Stimulated activated naive B cell treated with anti-CD40 and anti-IgM and Interleukin-4, amounts not matched to agents 10 μg/mL and 1 μg/mL and 100 μg/mL, for 72 hours (primary cell): ENCODE data around the gene PSME2.
A peak's percentile ranks its signal among the peaks of the same experiment; 100 is the strongest.

ENCODE experiments used
- ATAC-seq, 2 donors: fragments of 150-1000 bp; cut with Tn5 transposase; replicated peaks; 2 replicates each; pipeline ENCODE4 v1.10.0; 2021; ENCODE audit warnings: moderate library complexity in 1 of 2
- DNase-seq: peaks from one replicate; pipeline ENCODE4 v3.0.0; 2021
- H3K27ac Mint-ChIP-seq: one replicate; pipeline ENCODE4 v1.8.0; 2022; ENCODE audit warnings: mild to moderate bottlenecking, mixed read lengths
- H3K27me3 Mint-ChIP-seq, 2 donors: one replicate each; pipeline ENCODE4 v1.8.0; 2022; ENCODE audit warnings: mixed read lengths in 2 of 2
- H3K36me3 Mint-ChIP-seq, 2 donors: one replicate each; pipeline ENCODE4 v1.8.0; 2022; ENCODE audit warnings: mixed read lengths in 2 of 2, mild to moderate bottlenecking in 1 of 2
- H3K4me1 Mint-ChIP-seq, 2 donors: one replicate each; pipeline ENCODE4 v1.8.0; 2022; ENCODE audit warnings: mixed read lengths in 2 of 2, mild to moderate bottlenecking in 1 of 2
- H3K4me3 Mint-ChIP-seq, 2 donors: one replicate each; pipeline ENCODE4 v1.8.0; 2022; ENCODE audit warnings: mild to moderate bottlenecking in 2 of 2, mixed read lengths in 2 of 2, moderate library complexity in 1 of 2
- H3K9me3 Mint-ChIP-seq, 2 donors: one replicate each; pipeline ENCODE4 v1.8.0; 2022; ENCODE audit warnings: mixed read lengths in 2 of 2, mild to moderate bottlenecking in 1 of 2

Gene PSME2

DNA sequence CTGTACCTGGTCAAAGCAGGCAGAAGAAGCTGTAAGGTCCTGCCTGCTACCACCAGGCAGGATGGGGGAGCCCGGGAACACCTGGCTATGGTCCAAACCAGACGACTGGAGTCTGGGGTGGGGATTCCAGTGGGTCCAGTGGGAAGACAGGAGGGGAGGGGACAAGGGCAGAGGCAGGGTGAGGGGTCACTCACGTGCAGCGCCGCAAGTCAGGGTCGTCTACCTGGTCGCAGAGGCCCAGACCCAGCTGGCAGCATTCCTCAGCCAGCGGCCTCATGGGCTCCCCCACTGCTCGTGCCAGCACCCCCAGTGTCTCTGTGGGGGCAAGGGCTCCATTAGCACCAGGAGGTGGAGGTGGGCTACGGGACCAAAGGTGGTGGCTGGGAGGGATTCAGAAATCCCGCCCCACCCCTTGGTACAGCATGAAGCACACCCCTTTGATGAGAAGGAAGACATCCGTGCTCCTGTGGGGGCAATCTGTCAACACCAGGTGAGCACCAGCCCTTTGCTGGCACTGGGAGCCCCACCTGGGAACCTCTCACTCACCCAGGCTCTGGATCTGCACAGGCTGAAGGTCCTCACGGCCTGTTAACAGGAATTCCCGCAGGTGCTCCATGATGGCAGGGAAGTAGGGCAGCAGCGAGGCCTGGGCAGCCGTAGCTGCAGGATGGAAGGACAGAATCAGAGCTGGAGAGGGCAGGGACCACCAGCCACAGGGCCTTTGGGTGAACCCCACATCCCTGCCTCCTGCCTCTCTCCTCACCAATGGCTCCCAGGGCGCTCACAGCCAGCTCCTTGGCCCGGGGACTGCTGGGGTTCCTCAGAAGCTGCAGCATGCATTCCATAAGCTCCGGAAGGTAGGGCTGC, 37.9 kb upstream of the PSME2 start:
- Mint-ChIP-seq H3K27ac (peak overlapping the region; percentile 75), H3K36me3 (peaks cover 41 to 62% of the 10 kb centered on the region in 2 donors), H3K27me3 (no peaks in the 10 kb centered on the region), H3K4me1 (peaks cover 25 to 43% of the 10 kb centered on the region in 2 donors), H3K4me3 (no peak overlapping the region), H3K9me3 (no peaks in the 10 kb centered on the region)
- no peak for DNase-seq
- ATAC-seq = no peak

DNA sequence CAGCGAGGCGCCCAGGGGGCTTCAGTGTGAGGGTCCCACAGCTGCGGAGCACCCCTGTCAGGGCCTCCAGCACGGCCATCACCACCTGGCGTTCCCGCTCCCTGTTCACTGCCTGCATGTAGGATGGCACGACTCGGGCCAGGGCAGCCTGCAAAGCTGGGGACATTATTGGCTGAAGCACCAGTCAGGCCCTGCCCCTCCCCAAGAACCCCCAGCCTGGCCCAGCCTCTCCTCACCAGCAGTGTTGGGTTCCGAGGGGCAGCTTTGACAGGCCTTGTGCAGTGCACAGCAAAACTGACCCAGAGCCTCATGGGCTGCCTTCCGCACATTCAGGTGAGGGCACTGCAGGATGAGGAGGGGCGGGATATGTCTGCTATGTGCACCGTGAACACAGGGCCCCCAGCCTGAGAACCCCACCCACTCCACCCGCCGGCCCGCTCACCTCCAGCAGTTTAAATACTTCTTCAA, 36.6 kb upstream of the PSME2 start:
- Mint-ChIP-seq H3K4me1 (peaks cover 27 to 43% of the 10 kb centered on the region in 2 donors), H3K27ac (peak overlapping the region; percentile 77), H3K36me3 (peaks cover 47 to 68% of the 10 kb centered on the region in 2 donors), H3K4me3 (no peak overlapping the region), H3K27me3 (no peaks in the 10 kb centered on the region), H3K9me3 (no peaks in the 10 kb centered on the region)
- no peak for DNase-seq
- no peak for ATAC-seq

DNA sequence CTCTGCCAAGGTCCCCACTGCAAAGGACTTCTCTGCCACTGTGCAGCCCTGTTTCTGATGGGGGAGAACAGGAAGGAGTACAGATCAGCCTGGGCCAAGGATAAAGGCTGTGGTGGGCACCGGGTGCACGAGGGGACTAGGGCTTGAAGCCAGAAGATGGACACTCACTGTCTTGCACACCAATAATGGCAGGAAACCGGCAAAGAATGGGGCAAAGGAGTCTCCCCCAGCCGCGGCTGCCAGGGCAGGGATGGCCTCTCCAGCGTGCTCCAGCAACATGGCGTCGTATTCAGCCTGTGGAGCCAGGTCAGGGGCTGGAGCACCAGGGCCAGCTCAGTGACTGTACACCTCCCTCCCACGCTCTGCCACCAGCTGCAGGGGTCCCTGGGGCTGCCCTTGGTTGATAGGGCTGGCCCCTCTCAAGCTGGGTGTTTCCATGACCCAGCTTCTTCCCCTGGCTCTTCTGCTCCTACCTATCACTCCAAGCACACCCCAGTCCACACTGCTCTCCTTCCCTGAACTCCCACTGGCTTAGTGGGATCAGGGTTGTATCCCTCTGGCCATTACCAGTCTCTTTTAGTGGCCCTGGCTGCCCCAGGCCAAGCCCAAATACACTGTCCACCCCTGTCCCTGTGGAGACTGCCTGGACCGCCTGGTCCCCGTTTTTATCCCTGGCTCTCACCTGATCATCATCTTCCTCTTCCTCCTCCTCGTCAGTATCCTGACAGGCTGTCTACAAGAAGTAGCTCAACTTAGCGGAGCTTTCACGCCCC, 35.9 kb upstream of the PSME2 start:
- ATAC-seq (no peak), DNase-seq (no peak)
- H3K27ac Mint-ChIP-seq = peak overlapping the region; percentile 56
- H3K4me3 Mint-ChIP-seq = no peak overlapping the region
- peaks cover 48 to 71% of the 10 kb centered on the region in 2 donors for H3K36me3 Mint-ChIP-seq
- no peaks in the 10 kb centered on the region for H3K9me3 Mint-ChIP-seq
- no peaks in the 10 kb centered on the region for H3K27me3 Mint-ChIP-seq
- peaks cover 21 to 35% of the 10 kb centered on the region in 2 donors for H3K4me1 Mint-ChIP-seq

DNA sequence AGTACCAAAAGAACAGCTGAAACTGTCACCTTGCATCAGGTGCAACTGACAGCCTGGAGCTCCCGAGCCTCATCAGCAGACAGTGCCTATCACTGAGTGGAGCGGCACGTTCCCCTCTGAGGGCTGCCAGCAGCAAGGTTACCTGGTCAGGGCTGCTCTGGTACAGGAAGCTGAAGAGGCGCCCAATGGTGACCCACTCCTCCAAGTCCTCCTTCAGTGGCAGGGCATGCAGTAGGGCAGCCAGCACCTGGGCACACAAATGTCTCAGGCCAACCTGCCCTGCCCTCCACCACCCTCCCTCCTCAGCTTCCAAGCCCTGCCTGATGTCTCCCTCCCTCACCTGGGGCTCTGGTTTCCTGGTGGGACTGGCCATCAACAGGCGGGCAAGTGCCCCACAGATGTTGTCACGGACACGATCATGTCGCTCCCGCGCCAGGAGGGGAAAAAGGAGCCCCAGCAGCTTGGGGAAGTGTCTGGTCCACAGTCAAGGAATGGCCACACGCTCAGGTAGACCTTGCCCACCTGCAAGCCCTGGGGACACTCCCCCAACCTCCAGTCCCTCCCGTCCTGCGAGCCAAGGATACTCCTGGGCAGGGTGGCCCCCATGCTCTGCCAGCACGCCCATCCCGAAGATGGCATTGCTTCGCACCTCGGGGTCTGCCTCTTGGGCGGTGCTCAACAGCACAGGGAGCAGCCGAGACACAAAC, 35.1 kb upstream of the PSME2 start:
- Mint-ChIP-seq H3K4me3 (no peak overlapping the region), H3K27me3 (no peaks in the 10 kb centered on the region), H3K4me1 (peaks cover 17 to 30% of the 10 kb centered on the region in 2 donors), H3K9me3 (no peaks in the 10 kb centered on the region), H3K36me3 (peaks cover 49 to 70% of the 10 kb centered on the region in 2 donors), H3K27ac (peak overlapping the region; percentile 56)
- DNase-seq = no peak
- no peak for ATAC-seq

DNA sequence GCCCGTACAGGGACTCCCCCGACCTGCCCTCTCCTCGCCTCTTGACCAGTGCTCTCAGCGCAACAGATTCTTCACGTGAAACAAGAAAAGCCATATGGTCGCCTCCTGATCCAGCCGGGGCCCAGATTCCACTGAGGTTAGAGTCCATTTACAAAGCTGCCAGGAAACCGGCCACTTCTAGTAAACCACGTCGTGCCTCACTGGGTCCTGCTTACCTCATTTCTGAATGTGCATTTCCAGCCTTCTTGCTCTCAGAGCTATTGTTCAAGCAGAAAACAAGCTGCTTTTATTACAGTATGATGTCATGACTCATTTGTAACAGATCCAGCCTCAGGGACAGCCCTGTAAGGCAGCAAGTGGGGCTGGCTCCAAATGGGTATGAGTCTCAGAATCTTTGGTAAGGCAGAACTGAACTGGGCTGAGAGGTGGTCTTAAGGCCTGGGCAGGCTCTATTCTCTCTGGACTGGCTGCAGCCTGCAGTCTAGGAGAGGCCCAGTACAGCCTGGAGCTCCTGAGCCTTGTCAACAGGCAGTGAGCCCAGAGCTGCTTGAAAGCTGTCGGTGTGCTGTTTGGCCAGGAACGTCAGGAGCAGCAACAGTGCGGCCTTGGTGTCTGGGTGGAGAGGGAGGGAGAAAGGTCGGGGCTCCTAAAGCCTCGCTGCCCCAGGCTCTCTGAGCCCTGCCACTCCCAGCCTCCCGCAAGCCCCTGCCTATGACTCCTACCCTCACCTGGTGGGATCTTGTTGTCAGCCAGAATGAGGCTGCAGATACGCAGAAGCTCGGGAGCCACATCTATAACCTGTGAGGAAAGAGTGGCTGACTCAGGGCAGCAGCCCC, 33.8 kb upstream of the PSME2 start:
- peak; percentile 49 to 59 for ATAC-seq
- Mint-ChIP-seq H3K36me3 (peaks cover 48 to 60% of the 10 kb centered on the region in 2 donors), H3K4me3 (no peak overlapping the region), H3K27me3 (no peaks in the 10 kb centered on the region), H3K9me3 (no peaks in the 10 kb centered on the region), H3K27ac (no peak overlapping the region), H3K4me1 (peaks cover 17 to 24% of the 10 kb centered on the region in 2 donors)
- no peak for DNase-seq

DNA sequence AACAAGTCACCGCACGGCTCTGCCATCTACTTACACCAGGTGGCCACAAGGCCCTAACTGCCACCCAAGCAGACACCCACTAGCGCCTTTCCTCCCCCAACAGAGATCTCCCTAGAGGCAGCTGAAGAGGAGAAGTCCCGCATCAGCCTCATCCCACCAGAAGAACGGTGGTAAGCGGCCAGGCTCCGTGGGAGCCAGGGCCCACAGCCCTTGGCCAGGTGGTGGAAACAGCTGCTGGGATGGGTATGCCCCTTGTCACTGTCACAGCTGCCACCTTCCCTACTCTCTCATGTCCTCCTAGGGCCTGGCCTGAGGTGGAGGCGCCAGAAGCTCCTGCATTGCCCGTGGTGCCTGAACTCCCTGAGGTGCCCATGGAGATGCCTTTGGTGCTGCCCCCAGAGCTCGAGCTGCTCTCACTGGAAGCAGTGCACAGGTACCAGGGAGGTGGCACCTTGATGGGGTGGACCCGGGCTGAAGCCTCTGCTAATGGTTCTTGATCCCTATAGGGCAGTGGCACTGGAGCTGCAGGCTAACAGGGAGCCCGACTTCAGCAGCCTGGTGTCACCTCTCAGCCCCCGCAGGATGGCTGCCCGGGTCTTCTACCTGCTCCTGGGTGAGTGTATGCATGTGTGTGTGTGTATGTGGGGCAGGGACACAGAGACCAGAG, 33.0 kb upstream of the PSME2 start:
- ATAC-seq (peak; percentile 10 to 26), DNase-seq (no peak)
- Mint-ChIP-seq H3K9me3 (no peaks in the 10 kb centered on the region), H3K4me1 (peaks cover 14 to 24% of the 10 kb centered on the region in 2 donors), H3K27ac (peak overlapping the region; percentile 79), H3K27me3 (no peaks in the 10 kb centered on the region), H3K36me3 (peaks cover 43 to 58% of the 10 kb centered on the region in 2 donors), H3K4me3 (peak overlapping the region in 1 of 2 donors; percentile 11)

DNA sequence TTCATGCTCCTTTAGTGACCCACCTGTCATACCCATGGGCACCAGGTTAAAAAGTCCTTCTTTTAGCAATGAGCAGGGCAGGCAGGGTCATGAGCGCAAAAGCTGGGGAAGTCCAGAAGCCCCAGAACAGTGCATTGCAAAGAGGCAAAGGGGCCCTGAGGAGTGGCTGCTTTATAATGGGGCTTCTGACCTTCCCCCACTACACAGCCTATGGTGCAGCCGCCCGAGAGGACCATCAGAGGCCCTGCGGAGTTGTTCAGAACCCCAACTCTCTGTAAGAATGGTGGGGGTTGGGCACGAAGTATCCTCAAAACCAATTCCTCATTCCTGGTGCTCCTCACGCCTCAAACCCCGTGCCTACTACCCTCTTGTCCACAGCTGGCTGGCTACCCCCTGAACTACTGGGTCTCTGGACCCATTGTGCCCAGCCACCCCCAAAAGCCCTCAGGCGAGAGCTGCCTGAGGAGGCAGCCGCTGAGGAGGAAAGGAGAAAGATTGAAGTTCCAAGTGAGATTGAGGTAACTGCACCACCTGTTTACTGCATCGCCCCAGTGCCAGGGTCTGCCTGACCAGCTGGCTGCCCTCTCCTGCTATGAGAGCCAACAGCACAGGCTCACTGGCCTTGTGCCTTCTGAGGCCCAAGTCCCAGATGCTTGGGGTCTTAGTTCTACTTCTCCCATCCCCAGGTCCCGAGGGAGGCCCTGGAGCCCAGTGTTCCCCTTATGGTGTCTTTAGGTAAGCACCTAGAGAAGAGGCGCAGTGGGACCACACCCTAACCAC, 32.2 kb upstream of the PSME2 start:
- ATAC-seq (no peak), DNase-seq (no peak)
- Mint-ChIP-seq H3K36me3 (peaks cover 42 to 55% of the 10 kb centered on the region in 2 donors), H3K4me3 (no peak overlapping the region), H3K9me3 (no peaks in the 10 kb centered on the region), H3K27ac (peak overlapping the region; percentile 79), H3K4me1 (peaks cover 14 to 24% of the 10 kb centered on the region in 2 donors), H3K27me3 (no peaks in the 10 kb centered on the region)

DNA sequence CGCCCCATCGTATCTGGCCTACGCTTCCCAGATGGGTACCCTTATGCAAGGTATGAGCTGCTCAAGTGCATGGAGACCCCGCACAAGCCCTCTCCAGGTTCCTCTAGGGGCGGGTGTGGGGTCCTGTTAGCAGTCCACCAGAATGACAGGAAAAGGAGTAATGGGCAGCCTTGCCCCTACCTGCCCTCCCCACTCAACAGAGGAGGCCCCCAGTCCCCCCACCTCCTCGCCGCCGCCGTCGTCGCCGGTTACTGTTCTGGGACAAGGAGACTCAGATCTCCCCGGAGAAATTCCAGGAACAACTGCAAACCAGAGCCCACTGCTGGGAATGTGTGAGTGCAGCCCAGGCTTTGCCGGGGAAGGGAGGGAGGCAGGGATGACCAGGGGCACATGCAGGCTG, 31.5 kb upstream of the PSME2 start:
- no peak for ATAC-seq
- H3K27ac Mint-ChIP-seq = no peak overlapping the region
- no peak overlapping the region for H3K4me3 Mint-ChIP-seq
- DNase-seq = no peak
- H3K4me1 Mint-ChIP-seq = peaks cover 15 to 28% of the 10 kb centered on the region in 2 donors
- H3K27me3 Mint-ChIP-seq = no peaks in the 10 kb centered on the region
- H3K36me3 Mint-ChIP-seq = peaks cover 35 to 49% of the 10 kb centered on the region in 2 donors
- H3K9me3 Mint-ChIP-seq = no peaks in the 10 kb centered on the region

DNA sequence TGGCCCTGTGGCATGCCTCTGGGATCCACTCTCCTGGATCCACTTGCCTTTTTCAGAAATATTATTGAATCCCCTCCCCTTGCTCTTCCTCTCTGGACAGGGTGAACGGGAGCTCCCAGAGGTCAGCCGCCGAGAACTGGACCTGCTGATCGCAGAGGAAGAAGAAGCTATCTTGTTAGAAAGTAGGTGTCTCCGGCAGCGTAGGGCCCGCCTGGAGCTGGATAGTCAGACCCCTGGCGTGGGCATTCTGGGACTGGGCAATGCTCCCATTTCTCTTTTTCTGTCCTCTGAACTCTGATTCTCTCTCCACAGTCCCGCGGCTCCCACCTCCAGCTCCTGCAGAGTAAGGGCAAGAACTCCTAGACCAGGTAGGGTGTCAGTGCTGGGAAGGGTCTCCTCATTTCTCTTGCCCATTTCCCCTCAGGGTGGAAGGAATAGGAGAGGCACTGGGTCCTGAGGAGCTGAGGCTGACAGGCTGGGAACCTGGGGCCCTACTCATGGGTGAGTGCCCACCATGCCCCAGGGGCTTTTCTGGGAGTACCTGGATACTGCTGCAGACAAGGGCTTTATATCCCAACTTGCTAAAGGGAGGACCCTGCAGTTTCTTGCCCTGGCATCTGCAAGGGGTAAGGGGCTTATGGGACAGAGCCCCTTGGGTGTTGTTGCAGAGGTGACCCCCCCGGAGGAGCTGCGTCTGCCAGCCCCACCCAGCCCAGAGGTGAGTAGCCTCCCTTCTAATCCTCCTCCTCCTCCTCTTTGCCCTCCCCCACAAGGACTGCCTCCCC, 30.8 kb upstream of the PSME2 start:
- peaks cover 30 to 44% of the 10 kb centered on the region in 2 donors for H3K36me3 Mint-ChIP-seq
- no peak for ATAC-seq

DNA sequence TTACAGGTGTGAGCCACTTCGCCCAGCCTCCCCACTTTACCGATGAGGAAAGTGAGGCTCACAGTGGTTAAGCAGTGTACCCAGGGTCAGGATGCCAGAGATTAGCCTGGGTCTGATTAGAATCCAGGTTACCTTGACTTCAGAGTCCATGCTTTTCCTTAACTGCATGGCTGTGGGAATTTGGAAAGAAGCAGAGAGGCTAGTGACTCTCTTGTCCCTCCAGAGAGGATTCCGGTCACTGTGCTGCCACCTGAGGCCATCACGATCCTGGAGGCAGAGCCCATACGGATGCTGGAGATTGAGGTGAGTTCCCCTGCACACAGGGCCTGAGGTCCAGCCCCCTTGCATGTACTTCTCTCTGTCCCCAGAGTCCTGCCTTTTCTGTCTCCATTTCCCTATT, 30.2 kb upstream of the PSME2 start:
- ATAC-seq (no peak), DNase-seq (no peak)
- no peak overlapping the region for H3K27ac Mint-ChIP-seq
- no peaks in the 10 kb centered on the region for H3K9me3 Mint-ChIP-seq
- no peak overlapping the region for H3K4me3 Mint-ChIP-seq
- peaks cover 21 to 41% of the 10 kb centered on the region in 2 donors for H3K4me1 Mint-ChIP-seq
- peaks cover 29 to 39% of the 10 kb centered on the region in 2 donors for H3K36me3 Mint-ChIP-seq
- no peaks in the 10 kb centered on the region for H3K27me3 Mint-ChIP-seq

More for the DNA sequence above, 30.8 kb upstream of the PSME2 start:
- Mint-ChIP-seq H3K27me3 (no peaks in the 10 kb centered on the region), H3K4me1 (peaks cover 17 to 35% of the 10 kb centered on the region in 2 donors), H3K9me3 (no peaks in the 10 kb centered on the region), H3K4me3 (no peak overlapping the region), H3K27ac (peak overlapping the region; percentile 1)
- no peak for DNase-seq

DNA sequence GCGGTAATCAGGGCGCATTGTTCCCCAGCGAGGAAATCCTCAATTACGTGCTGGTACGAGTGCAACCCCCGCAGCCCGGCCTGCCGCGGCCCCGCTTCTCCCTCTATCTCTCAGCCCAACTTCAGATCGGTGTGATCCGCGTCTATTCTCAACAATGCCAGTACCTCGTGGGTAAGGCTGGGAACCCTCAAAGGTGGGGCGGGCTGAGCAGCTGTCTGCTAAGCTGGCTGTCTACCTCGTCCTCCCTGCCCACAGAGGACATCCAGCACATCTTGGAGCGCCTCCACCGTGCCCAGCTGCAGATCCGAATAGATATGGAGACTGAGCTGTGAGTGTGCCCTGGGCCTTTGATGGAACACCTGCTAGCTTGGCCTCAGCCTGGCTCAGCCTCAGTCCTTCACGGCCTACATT, 26.5 kb upstream of the PSME2 start:
- H3K27ac Mint-ChIP-seq = peak overlapping the region; percentile 39
- ATAC-seq (no peak), DNase-seq (no peak)
- H3K27me3 Mint-ChIP-seq = no peaks in the 10 kb centered on the region
- H3K4me1 Mint-ChIP-seq = peaks cover 11 to 26% of the 10 kb centered on the region in 2 donors
- H3K36me3 Mint-ChIP-seq = peaks cover 20 to 27% of the 10 kb centered on the region in 2 donors
- H3K9me3 Mint-ChIP-seq = no peaks in the 10 kb centered on the region
- peak overlapping the region; percentile 25 to 99 for H3K4me3 Mint-ChIP-seq
